GM19328 (cell line): Measurements from ENCODE around the gene PEX11G.
"Not testable (repeated sequence)": the region's sequence is repeated elsewhere in the genome, so short reads cannot be mapped to it uniquely, and the experiment has no call there.

ENCODE experiments used
- ATAC-seq: cut with Tn5 transposase; IDR thresholded peaks from one replicate; pipeline ENCODE4 v1.9.1; 2021; ENCODE audit warnings: mild to moderate bottlenecking, moderate library complexity; ENCODE audit not compliant: unreplicated experiment

PEX11G gene

GRCh38 chr19:7441468-7442146, 47.2 kb downstream of the PEX11G start:
- no peak for ATAC-seq

- ATAC-seq: no peak
Observed at GRCh38 chr19:7440188-7440975, 48.5 kb downstream of the PEX11G start.

GRCh38 chr19:7435586-7435985, 53.2 kb downstream of the PEX11G start:
- ATAC-seq: no peak

- ATAC-seq: no peak
Observed at GRCh38 chr19:7434391-7434790, 54.4 kb downstream of the PEX11G start.

- ATAC-seq: not testable (repeated sequence)
Observed at GRCh38 chr19:7433456-7433855, 55.4 kb downstream of the PEX11G start.

- ATAC-seq: no peak
Observed at GRCh38 chr19:7429638-7430282, 59.1 kb downstream of the PEX11G start.

- no peak for ATAC-seq
Observed at GRCh38 chr19:7428651-7429113, 60.2 kb downstream of the PEX11G start.

- ATAC-seq: no peak
Observed at GRCh38 chr19:7427944-7428343, 60.9 kb downstream of the PEX11G start.

- ATAC-seq: no peak
Observed at GRCh38 chr19:7426986-7427385, 61.8 kb downstream of the PEX11G start.
